Panc1 (cell line): ENCODE results near the gene TEX26.

Source experiments
- POLR2AphosphoS5 ChIP-seq: IDR thresholded peaks from 2 replicates; pipeline ENCODE4 v1.6.1; 2012; ENCODE audit warnings: mild to moderate bottlenecking, low read depth, low read length, moderate library complexity
- SIN3A ChIP-seq: IDR thresholded peaks from 2 replicates; pipeline ENCODE4 v1.6.1; 2012; ENCODE audit warnings: low read depth, mild to moderate bottlenecking, low read length, moderate library complexity, borderline replicate concordance; ENCODE audit not compliant: insufficient read depth
- TF ChIP-seq, protein P1 (sequence below): fragments of 450-650 bp; IDR thresholded peaks from 2 replicates; pipeline ENCODE4 v1.5.1; 2017; ENCODE audit warnings: mild to moderate bottlenecking
- TF ChIP-seq, protein P2 (sequence below), 2 experiments: IDR thresholded peaks; 2 replicates each; pipeline ENCODE4 v1.6.1; 2011 to 2012; ENCODE audit warnings: low read depth in 2 of 2, control low read depth in 1 of 2, low read length in 1 of 2, mild to moderate bottlenecking in 1 of 2, moderate library complexity in 1 of 2; ENCODE audit not compliant: insufficient read depth in 1 of 2

- TF ChIP-seq POLR2AphosphoS5 = no peak
- TF ChIP-seq, protein P1, sequence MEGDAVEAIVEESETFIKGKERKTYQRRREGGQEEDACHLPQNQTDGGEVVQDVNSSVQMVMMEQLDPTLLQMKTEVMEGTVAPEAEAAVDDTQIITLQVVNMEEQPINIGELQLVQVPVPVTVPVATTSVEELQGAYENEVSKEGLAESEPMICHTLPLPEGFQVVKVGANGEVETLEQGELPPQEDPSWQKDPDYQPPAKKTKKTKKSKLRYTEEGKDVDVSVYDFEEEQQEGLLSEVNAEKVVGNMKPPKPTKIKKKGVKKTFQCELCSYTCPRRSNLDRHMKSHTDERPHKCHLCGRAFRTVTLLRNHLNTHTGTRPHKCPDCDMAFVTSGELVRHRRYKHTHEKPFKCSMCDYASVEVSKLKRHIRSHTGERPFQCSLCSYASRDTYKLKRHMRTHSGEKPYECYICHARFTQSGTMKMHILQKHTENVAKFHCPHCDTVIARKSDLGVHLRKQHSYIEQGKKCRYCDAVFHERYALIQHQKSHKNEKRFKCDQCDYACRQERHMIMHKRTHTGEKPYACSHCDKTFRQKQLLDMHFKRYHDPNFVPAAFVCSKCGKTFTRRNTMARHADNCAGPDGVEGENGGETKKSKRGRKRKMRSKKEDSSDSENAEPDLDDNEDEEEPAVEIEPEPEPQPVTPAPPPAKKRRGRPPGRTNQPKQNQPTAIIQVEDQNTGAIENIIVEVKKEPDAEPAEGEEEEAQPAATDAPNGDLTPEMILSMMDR = no peak
- TF ChIP-seq, protein P2, sequence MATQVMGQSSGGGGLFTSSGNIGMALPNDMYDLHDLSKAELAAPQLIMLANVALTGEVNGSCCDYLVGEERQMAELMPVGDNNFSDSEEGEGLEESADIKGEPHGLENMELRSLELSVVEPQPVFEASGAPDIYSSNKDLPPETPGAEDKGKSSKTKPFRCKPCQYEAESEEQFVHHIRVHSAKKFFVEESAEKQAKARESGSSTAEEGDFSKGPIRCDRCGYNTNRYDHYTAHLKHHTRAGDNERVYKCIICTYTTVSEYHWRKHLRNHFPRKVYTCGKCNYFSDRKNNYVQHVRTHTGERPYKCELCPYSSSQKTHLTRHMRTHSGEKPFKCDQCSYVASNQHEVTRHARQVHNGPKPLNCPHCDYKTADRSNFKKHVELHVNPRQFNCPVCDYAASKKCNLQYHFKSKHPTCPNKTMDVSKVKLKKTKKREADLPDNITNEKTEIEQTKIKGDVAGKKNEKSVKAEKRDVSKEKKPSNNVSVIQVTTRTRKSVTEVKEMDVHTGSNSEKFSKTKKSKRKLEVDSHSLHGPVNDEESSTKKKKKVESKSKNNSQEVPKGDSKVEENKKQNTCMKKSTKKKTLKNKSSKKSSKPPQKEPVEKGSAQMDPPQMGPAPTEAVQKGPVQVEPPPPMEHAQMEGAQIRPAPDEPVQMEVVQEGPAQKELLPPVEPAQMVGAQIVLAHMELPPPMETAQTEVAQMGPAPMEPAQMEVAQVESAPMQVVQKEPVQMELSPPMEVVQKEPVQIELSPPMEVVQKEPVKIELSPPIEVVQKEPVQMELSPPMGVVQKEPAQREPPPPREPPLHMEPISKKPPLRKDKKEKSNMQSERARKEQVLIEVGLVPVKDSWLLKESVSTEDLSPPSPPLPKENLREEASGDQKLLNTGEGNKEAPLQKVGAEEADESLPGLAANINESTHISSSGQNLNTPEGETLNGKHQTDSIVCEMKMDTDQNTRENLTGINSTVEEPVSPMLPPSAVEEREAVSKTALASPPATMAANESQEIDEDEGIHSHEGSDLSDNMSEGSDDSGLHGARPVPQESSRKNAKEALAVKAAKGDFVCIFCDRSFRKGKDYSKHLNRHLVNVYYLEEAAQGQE (IDR thresholded peaks at IDR 0.05; ENCODE audit: insufficient read depth in 1 of 2, low read depth in 2 of 2, low read length in 1 of 2) = no peak
- no peak for TF ChIP-seq SIN3A
These were observed 25.9 kb upstream of the TEX26 start for GRCh38 chr13:30906411-30907051.
